ENCODE measurements around the gene RAPGEF1. TPM values are rescaled to one million over a fixed set of nuclear protein-coding genes. Genes with fewer than 3 reads are reported as not detected.

RAPGEF1 gene
- total RNA-seq, 1 donor from 2014 or later = 146 TPM

GRCh38 chr9:131595696-131596429 lies 144.0 kb downstream of the RAPGEF1 start:
- intact Hi-C loops (cut with DNase I) = no loop called here
- H3K4me3 ChIP-seq = no peak overlapping the region
- peaks cover 9% of the 10 kb centered on the region for H3K4me1 ChIP-seq
- no peak overlapping the region for H3K27ac ChIP-seq
- DNase-seq (no peak), ATAC-seq (no peak)
- H3K36me3 ChIP-seq = peaks cover 97% of the 10 kb centered on the region
- H3K27me3 ChIP-seq (ENCODE audit: low read depth) = no peaks in the 10 kb centered on the region
- no peak for TF ChIP-seq CTCF (IDR thresholded peaks at IDR 0.05)
- no peaks in the 10 kb centered on the region for H3K9me3 ChIP-seq

- intact Hi-C loops (cut with DNase I) = loop anchor here (5.0 kb wide), 1 partner anchor 147 kb away; the partner anchor contains the start of gene RAPGEF1
- H3K4me3 ChIP-seq = no peak overlapping the region
- no peak for DNase-seq
- H3K4me1 ChIP-seq = peaks cover 9% of the 10 kb centered on the region
- TF ChIP-seq CTCF (IDR thresholded peaks at IDR 0.05) = no peak
- H3K27ac ChIP-seq = no peak overlapping the region
- H3K9me3 ChIP-seq = no peaks in the 10 kb centered on the region
- peaks cover 98% of the 10 kb centered on the region for H3K36me3 ChIP-seq
- no peak for ATAC-seq
- no peaks in the 10 kb centered on the region for H3K27me3 ChIP-seq (ENCODE audit: low read depth)
Measured at GRCh38 chr9:131594906-131595665, 144.8 kb downstream of the RAPGEF1 start.

GRCh38 chr9:131593936-131594665 lies 145.8 kb downstream of the RAPGEF1 start:
- Histone ChIP-seq H3K27ac (no peak overlapping the region), H3K9me3 (no peaks in the 10 kb centered on the region), H3K4me1 (peaks cover 9% of the 10 kb centered on the region), H3K4me3 (no peak overlapping the region), H3K36me3 (peaks cover 98% of the 10 kb centered on the region), H3K27me3 (ENCODE audit: low read depth) (no peaks in the 10 kb centered on the region)
- DNase-seq (no peak), ATAC-seq (no peak)
- intact Hi-C loops (cut with DNase I) = loop anchor here (5.0 kb wide), 1 partner anchor 148 kb away; the partner anchor contains the start of gene RAPGEF1
- no peak for TF ChIP-seq CTCF (IDR thresholded peaks at IDR 0.05)

- Histone ChIP-seq H3K36me3 (peaks cover 99% of the 10 kb centered on the region), H3K9me3 (no peaks in the 10 kb centered on the region), H3K4me1 (peaks cover 9% of the 10 kb centered on the region), H3K27me3 (ENCODE audit: low read depth) (no peaks in the 10 kb centered on the region), H3K4me3 (no peak overlapping the region), H3K27ac (no peak overlapping the region)
- intact Hi-C loops (cut with DNase I) = loop anchor here (5.0 kb wide), 1 partner anchor 149 kb away; the partner anchor contains the start of gene RAPGEF1
- no peak for DNase-seq
- ATAC-seq = no peak
- no peak for TF ChIP-seq CTCF (IDR thresholded peaks at IDR 0.05)
Measured at GRCh38 chr9:131593091-131593820, 146.6 kb downstream of the RAPGEF1 start.

- ATAC-seq = no peak
- Histone ChIP-seq H3K36me3 (peaks cover 97% of the 10 kb centered on the region), H3K27ac (no peak overlapping the region), H3K4me1 (no peaks in the 10 kb centered on the region), H3K27me3 (ENCODE audit: low read depth) (no peaks in the 10 kb centered on the region), H3K9me3 (no peaks in the 10 kb centered on the region), H3K4me3 (no peak overlapping the region)
- TF ChIP-seq CTCF (IDR thresholded peaks at IDR 0.05) = no peak
- DNase-seq = no peak
- intact Hi-C loops (cut with DNase I) = loop anchor here (5.0 kb wide), 1 partner anchor 150 kb away; the partner anchor contains the start of gene RAPGEF1
Measured at GRCh38 chr9:131591845-131592208, 148.0 kb downstream of the RAPGEF1 start.
